ENCODE data around the gene COG2.
A peak's percentile ranks its signal among the peaks of the same experiment; 100 is the strongest.

Gene COG2

DNA sequence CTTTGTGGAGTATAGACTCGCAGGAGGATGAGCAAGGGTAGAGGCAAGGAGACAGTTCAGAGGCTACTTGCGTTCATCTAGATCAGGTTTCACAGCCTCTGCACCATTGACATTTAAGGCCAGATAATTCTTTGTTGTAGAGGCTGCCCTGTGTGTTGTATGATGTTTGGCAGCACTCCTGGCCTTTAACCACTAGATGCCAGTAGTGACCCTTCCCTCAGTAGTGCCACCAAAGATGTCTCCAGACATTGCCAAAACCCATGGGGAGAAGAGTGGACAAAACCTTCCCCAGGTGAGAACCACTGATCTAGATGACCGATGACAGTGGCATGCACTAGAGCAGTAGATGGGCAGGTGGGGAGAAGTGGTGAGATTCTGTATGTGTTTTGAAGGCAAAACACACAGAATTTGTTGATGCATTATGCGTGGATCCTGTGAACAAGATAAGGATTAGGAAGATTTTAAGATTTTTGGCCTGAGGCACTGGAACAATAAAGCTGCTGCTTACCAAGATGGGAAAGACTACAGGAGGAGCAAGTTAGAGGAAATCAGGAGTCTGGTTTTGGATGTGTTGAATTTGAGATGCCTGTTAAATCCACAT is 9.9 kb upstream of the COG2 start:
- POLR2A ChIA-PET: no interaction called here
- Histone ChIP-seq H3K36me3 (ENCODE audit: control insufficient read depth in 2 of 2, insufficient read depth in 1 of 2, low read length in 2 of 2) (no peaks in the 10 kb centered on the region), H3K4me3 (ENCODE audit: low read depth, low read length) (no peak overlapping the region), H3K4me1 (ENCODE audit: control insufficient read depth, insufficient read depth, low read length) (no peaks in the 10 kb centered on the region), H3K27ac (ENCODE audit: extremely low read depth, low read depth, low read length) (no peak overlapping the region), H3K9me3 (ENCODE audit: control insufficient read depth, insufficient read depth, low read depth, low read length) (no peaks in the 10 kb centered on the region)
- CTCF ChIA-PET: interaction anchor here (0.6 to 2.0 kb wide), 9 partner anchors 10 to 588 kb away, joined by 3 to 11 read pairs (median 3); partner anchors contain the start of gene COG2
- TF ChIP-seq ZNF654 (tag by site-specific recombination; IDR thresholded peaks at IDR 0.05; ENCODE audit: low read depth) (peak; percentile 78), SP2 (tag by site-specific recombination; IDR thresholded peaks at IDR 0.05) (no peak), KLF1 (tag by site-specific recombination; IDR thresholded peaks at IDR 0.05) (no peak), ZNF626 (tag by site-specific recombination; IDR thresholded peaks at IDR 0.05) (no peak), REPIN1 (tag by site-specific recombination; IDR thresholded peaks at IDR 0.05; ENCODE audit: low read depth) (0 out of 2 replicates have a peak, but pooled peaks have one; percentile 15), ZNF266 (tag by site-specific recombination; IDR thresholded peaks at IDR 0.05; ENCODE audit: low read depth) (no peak), ZNF660 (tag by site-specific recombination; IDR thresholded peaks at IDR 0.05) (0 out of 2 replicates have a peak, but pooled peaks have one; percentile 21), ZNF324 (tag by site-specific recombination; IDR thresholded peaks at IDR 0.05) (no peak), GLI2 (tag by site-specific recombination; IDR thresholded peaks at IDR 0.05; ENCODE audit: borderline replicate concordance, low read depth) (no peak), ZNF169 (tag by site-specific recombination; IDR thresholded peaks at IDR 0.05) (no peak), ZNF221 (tag by site-specific recombination; IDR thresholded peaks at IDR 0.05; ENCODE audit: borderline replicate concordance) (no peak), KLF7 (tag by site-specific recombination; IDR thresholded peaks at IDR 0.05; ENCODE audit: borderline replicate concordance) (no peak), ZBTB17 (tag by site-specific recombination; IDR thresholded peaks at IDR 0.05) (0 out of 2 replicates have a peak, but pooled peaks have one; percentile 38), ZXDB (tag by site-specific recombination; IDR thresholded peaks at IDR 0.05) (peak; percentile 21; the same call in 1 of the 2 replicates)
- TF ChIP-seq, protein P1, sequence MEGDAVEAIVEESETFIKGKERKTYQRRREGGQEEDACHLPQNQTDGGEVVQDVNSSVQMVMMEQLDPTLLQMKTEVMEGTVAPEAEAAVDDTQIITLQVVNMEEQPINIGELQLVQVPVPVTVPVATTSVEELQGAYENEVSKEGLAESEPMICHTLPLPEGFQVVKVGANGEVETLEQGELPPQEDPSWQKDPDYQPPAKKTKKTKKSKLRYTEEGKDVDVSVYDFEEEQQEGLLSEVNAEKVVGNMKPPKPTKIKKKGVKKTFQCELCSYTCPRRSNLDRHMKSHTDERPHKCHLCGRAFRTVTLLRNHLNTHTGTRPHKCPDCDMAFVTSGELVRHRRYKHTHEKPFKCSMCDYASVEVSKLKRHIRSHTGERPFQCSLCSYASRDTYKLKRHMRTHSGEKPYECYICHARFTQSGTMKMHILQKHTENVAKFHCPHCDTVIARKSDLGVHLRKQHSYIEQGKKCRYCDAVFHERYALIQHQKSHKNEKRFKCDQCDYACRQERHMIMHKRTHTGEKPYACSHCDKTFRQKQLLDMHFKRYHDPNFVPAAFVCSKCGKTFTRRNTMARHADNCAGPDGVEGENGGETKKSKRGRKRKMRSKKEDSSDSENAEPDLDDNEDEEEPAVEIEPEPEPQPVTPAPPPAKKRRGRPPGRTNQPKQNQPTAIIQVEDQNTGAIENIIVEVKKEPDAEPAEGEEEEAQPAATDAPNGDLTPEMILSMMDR (tag by site-specific recombination; IDR thresholded peaks at IDR 0.05): peak; percentile 88
- TF ChIP-seq, protein P2, sequence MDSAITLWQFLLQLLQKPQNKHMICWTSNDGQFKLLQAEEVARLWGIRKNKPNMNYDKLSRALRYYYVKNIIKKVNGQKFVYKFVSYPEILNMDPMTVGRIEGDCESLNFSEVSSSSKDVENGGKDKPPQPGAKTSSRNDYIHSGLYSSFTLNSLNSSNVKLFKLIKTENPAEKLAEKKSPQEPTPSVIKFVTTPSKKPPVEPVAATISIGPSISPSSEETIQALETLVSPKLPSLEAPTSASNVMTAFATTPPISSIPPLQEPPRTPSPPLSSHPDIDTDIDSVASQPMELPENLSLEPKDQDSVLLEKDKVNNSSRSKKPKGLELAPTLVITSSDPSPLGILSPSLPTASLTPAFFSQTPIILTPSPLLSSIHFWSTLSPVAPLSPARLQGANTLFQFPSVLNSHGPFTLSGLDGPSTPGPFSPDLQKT (IDR thresholded peaks at IDR 0.05; ENCODE audit: borderline replicate concordance, low read depth, low read length): no peak

DNA sequence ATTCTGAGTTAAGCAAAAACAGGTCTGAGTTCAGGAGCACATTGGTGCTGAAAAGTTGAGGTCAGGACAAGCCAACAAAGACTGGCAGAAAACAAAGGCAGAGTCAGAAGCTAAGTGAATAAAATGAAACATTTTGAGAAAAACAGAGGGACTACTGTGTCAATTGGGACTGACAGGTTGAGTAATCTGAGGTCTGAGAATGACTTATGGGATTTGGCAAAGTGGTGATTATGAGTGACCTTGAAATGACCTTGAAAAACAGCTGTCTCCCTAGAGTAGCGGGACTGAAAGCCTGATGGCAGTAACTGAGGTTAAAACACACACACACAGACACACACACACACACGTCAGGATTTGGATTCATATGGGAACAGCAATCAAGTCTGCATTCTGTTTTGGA is 8.8 kb upstream of the COG2 start:
- Histone ChIP-seq H3K36me3 (ENCODE audit: control insufficient read depth in 2 of 2, insufficient read depth in 1 of 2, low read length in 2 of 2) (no peaks in the 10 kb centered on the region), H3K9me3 (ENCODE audit: control insufficient read depth, insufficient read depth, low read depth, low read length) (no peaks in the 10 kb centered on the region), H3K4me3 (ENCODE audit: low read depth, low read length) (no peak overlapping the region), H3K27ac (ENCODE audit: extremely low read depth, low read depth, low read length) (no peak overlapping the region), H3K4me1 (ENCODE audit: control insufficient read depth, insufficient read depth, low read length) (no peaks in the 10 kb centered on the region)
- ChIA-PET POLR2A (interaction anchor here (1.0 kb wide), 1 partner anchor 8 kb away, joined by 3 read pairs; no protein-coding TSS in a partner anchor), CTCF (interaction anchor here (0.6 to 2.0 kb wide), 8 partner anchors 9 to 976 kb away, joined by 3 to 11 read pairs (median 3); partner anchors contain the start of gene COG2)
- TF ChIP-seq, protein P3, sequence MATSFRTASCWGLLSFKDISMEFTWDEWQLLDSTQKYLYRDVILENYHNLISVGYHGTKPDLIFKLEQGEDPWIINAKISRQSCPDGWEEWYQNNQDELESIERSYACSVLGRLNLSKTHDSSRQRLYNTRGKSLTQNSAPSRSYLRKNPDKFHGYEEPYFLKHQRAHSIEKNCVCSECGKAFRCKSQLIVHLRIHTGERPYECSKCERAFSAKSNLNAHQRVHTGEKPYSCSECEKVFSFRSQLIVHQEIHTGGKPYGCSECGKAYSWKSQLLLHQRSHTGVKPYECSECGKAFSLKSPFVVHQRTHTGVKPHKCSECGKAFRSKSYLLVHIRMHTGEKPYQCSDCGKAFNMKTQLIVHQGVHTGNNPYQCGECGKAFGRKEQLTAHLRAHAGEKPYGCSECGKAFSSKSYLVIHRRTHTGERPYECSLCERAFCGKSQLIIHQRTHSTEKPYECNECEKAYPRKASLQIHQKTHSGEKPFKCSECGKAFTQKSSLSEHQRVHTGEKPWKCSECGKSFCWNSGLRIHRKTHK (tag by site-specific recombination; IDR thresholded peaks at IDR 0.05): no peak
- TF ChIP-seq ZNF391 (tag by site-specific recombination; IDR thresholded peaks at IDR 0.05; ENCODE audit: borderline replicate concordance, low read depth): no peak
- no peak for TF ChIP-seq ZNF626 (tag by site-specific recombination; IDR thresholded peaks at IDR 0.05)
- TF ChIP-seq ZSCAN23 (tag by site-specific recombination; IDR thresholded peaks at IDR 0.05): no peak
- no peak for TF ChIP-seq ZNF214 (tag by site-specific recombination; IDR thresholded peaks at IDR 0.05; ENCODE audit: borderline replicate concordance)
- no peak for TF ChIP-seq OVOL3 (tag by site-specific recombination; IDR thresholded peaks at IDR 0.05)
- TF ChIP-seq, protein P4, sequence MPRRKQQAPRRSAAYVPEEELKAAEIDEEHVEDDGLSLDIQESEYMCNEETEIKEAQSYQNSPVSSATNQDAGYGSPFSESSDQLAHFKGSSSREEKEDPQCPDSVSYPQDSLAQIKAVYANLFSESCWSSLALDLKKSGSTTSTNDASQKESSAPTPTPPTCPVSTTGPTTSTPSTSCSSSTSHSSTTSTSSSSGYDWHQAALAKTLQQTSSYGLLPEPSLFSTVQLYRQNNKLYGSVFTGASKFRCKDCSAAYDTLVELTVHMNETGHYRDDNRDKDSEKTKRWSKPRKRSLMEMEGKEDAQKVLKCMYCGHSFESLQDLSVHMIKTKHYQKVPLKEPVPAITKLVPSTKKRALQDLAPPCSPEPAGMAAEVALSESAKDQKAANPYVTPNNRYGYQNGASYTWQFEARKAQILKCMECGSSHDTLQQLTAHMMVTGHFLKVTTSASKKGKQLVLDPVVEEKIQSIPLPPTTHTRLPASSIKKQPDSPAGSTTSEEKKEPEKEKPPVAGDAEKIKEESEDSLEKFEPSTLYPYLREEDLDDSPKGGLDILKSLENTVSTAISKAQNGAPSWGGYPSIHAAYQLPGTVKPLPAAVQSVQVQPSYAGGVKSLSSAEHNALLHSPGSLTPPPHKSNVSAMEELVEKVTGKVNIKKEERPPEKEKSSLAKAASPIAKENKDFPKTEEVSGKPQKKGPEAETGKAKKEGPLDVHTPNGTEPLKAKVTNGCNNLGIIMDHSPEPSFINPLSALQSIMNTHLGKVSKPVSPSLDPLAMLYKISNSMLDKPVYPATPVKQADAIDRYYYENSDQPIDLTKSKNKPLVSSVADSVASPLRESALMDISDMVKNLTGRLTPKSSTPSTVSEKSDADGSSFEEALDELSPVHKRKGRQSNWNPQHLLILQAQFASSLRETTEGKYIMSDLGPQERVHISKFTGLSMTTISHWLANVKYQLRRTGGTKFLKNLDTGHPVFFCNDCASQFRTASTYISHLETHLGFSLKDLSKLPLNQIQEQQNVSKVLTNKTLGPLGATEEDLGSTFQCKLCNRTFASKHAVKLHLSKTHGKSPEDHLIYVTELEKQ (tag by site-specific recombination; IDR thresholded peaks at IDR 0.05; ENCODE audit: borderline replicate concordance): no peak
- TF ChIP-seq ZNF830 (tag by site-specific recombination; IDR thresholded peaks at IDR 0.05; ENCODE audit: low read depth): no peak
- TF ChIP-seq ZNF350 (tag by site-specific recombination; IDR thresholded peaks at IDR 0.05): no peak
- no peak for TF ChIP-seq ZBTB1 (tag by site-specific recombination; IDR thresholded peaks at IDR 0.05)
- TF ChIP-seq KLF16 (tag by site-specific recombination; IDR thresholded peaks at IDR 0.05): no peak
